ENCODE data around the gene ZNF2.

ZNF2 gene

GRCh38 chr2:95165371-95166064 lies at the start of gene ZNF2:
ZNF2 (plus strand) TSS chr2:95165809; CDS start chr2:95176227, 10,418 bp downstream.
- peak; percentile 98 for DNase-seq (ENCODE audit: low read depth)
- H3K4me3 ChIP-seq (ENCODE audit: low read depth, low read length): peak within 1 kb of the TSS; percentile 66
- no peak for TF ChIP-seq CTCF (IDR thresholded peaks at IDR 0.05; ENCODE audit: insufficient read depth, low read depth, low read length, missing control alignments)

- peak overlapping the region; percentile 99 for H3K4me3 ChIP-seq (ENCODE audit: low read depth, low read length)
- TF ChIP-seq CTCF (IDR thresholded peaks at IDR 0.05; ENCODE audit: insufficient read depth, low read depth, low read length, missing control alignments): no peak
- no peak for DNase-seq (ENCODE audit: low read depth)
Observed at GRCh38 chr2:95121093-95121406, 44.6 kb upstream of the ZNF2 start.

- peak within 1 kb of the TSS; percentile 99 for H3K4me3 ChIP-seq (ENCODE audit: low read depth, low read length)
- peak; percentile 86 for DNase-seq (ENCODE audit: low read depth)
- TF ChIP-seq CTCF (IDR thresholded peaks at IDR 0.05; ENCODE audit: insufficient read depth, low read depth, low read length, missing control alignments): peak; percentile 9
Observed at GRCh38 chr2:95121407-95122196, 44.0 kb upstream of the ZNF2 start, which contains the start of gene MRPS5. MRPS5 (minus strand) TSS chr2:95121808; CDS start chr2:95121791, 17 bp downstream.

GRCh38 chr2:95122197-95122551 lies 43.4 kb upstream of the ZNF2 start:
- peak overlapping the region; percentile 99 for H3K4me3 ChIP-seq (ENCODE audit: low read depth, low read length)
- TF ChIP-seq CTCF (IDR thresholded peaks at IDR 0.05; ENCODE audit: insufficient read depth, low read depth, low read length, missing control alignments): no peak
- DNase-seq (ENCODE audit: low read depth): peak; percentile 10

GRCh38 chr2:95138702-95139101 lies 26.9 kb upstream of the ZNF2 start:
- DNase-seq (ENCODE audit: low read depth): no peak
- no peak overlapping the region for H3K4me3 ChIP-seq (ENCODE audit: low read depth, low read length)
- no peak for TF ChIP-seq CTCF (IDR thresholded peaks at IDR 0.05; ENCODE audit: insufficient read depth, low read depth, low read length, missing control alignments)

GRCh38 chr2:95143838-95144237 lies 21.8 kb upstream of the ZNF2 start:
- H3K4me3 ChIP-seq (ENCODE audit: low read depth, low read length): no peak overlapping the region
- DNase-seq (ENCODE audit: low read depth): no peak
- no peak for TF ChIP-seq CTCF (IDR thresholded peaks at IDR 0.05; ENCODE audit: insufficient read depth, low read depth, low read length, missing control alignments)
